IMR-90 (cell line): ENCODE data around the gene TEX2.

Source experiments
- BHLHE40 ChIP-seq: fragments of 150-350 bp; IDR thresholded peaks from 2 replicates; pipeline ENCODE4 v1.6.1; 2016; ENCODE audit warnings: mild to moderate bottlenecking, low read depth, low read length
- CEBPB ChIP-seq: IDR thresholded peaks from 2 replicates; pipeline ENCODE4 v1.6.1; 2012; ENCODE audit warnings: low read depth, low read length, improper control_type of control experiment
- CHD1 ChIP-seq: IDR thresholded peaks from 2 replicates; pipeline ENCODE4 v1.6.1; 2012; ENCODE audit warnings: low read depth, low read length, improper control_type of control experiment
- FOS ChIP-seq: fragments of 150-350 bp; IDR thresholded peaks from 2 replicates; pipeline ENCODE4 v1.6.1; 2016; ENCODE audit warnings: low read depth, low read length
- MAFK ChIP-seq: IDR thresholded peaks from 2 replicates; pipeline ENCODE4 v1.6.1; 2012; ENCODE audit warnings: low read depth, low read length, improper control_type of control experiment
- MXI1 ChIP-seq: IDR thresholded peaks from 2 replicates; pipeline ENCODE4 v1.6.1; 2012; ENCODE audit warnings: low read depth, mild to moderate bottlenecking, low read length, moderate library complexity, borderline replicate concordance
- NFE2L2 ChIP-seq: fragments of 150-350 bp; IDR thresholded peaks from 2 replicates; pipeline ENCODE4 v1.6.1; 2016; ENCODE audit warnings: low read depth, mild to moderate bottlenecking, low read length
- POLR2A ChIP-seq: IDR thresholded peaks from 2 replicates; pipeline ENCODE4 v1.6.1; 2012; ENCODE audit warnings: mild to moderate bottlenecking, low read depth, low read length
- RAD21 ChIP-seq: IDR thresholded peaks from 2 replicates; pipeline ENCODE4 v1.6.1; 2012; ENCODE audit warnings: low read length, improper control_type of control experiment
- RFX5 ChIP-seq: IDR thresholded peaks from 2 replicates; pipeline ENCODE4 v1.8.0; 2012; ENCODE audit warnings: low read depth, mild to moderate bottlenecking, low read length, moderate library complexity
- SMC3 ChIP-seq: fragments of 150-350 bp; IDR thresholded peaks from 2 replicates; pipeline ENCODE4 v1.6.1; 2016; ENCODE audit warnings: low read depth, mild to moderate bottlenecking, antibody characterized with exemption, low read length, moderate library complexity
- TF ChIP-seq, protein P1 (sequence below): conservative IDR thresholded peaks from 2 replicates; pipeline ENCODE4 v1.5.1; 2012; ENCODE audit warnings: mild to moderate bottlenecking, low read depth, low read length, improper control_type of control experiment
- TF ChIP-seq, protein P2 (sequence below): fragments of 150-350 bp; IDR thresholded peaks from 2 replicates; pipeline ENCODE4 v1.6.1; 2017; ENCODE audit warnings: mild to moderate bottlenecking, antibody characterized with exemption, low read length, low read depth
- TF ChIP-seq, protein P3 (sequence below): fragments of 150-350 bp; IDR thresholded peaks from 2 replicates; pipeline ENCODE4 v1.6.1; 2016; ENCODE audit warnings: low read depth, mild to moderate bottlenecking, low read length, moderate library complexity, borderline replicate concordance

DNA sequence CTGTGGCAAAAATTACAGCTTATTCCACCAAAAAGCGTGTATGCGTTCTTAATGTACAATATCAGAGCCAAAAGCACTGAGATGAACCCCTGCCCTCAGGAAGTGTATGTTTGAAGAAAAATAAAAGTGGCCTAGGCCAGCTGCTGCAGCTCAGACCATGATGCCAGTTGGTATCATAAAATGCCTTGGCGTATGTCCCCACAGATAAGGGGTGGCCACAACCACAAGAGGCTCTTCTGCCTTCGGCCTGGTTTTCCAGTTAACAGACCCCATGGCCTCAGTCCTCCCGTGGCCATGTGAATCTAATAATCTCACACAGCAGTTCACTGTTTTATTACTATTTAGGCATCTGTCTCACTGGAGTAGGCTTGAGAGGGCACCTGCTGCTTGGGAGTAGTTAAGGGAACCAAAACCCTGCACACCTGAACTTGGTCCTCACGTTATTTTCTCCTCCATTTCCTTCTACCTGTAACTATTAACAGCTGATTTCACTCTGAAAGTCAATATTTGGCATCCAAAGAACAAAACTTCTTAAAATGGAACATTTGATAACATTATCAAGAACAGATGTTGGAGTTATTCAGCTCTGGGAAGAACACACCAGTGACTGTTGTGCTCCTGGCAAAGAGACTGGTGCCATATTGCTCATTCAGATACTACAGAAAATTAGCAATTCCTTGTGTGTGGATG lies 98.3 kb downstream of the TEX2 start:
- TF ChIP-seq POLR2A: no peak
- TF ChIP-seq, protein P1, sequence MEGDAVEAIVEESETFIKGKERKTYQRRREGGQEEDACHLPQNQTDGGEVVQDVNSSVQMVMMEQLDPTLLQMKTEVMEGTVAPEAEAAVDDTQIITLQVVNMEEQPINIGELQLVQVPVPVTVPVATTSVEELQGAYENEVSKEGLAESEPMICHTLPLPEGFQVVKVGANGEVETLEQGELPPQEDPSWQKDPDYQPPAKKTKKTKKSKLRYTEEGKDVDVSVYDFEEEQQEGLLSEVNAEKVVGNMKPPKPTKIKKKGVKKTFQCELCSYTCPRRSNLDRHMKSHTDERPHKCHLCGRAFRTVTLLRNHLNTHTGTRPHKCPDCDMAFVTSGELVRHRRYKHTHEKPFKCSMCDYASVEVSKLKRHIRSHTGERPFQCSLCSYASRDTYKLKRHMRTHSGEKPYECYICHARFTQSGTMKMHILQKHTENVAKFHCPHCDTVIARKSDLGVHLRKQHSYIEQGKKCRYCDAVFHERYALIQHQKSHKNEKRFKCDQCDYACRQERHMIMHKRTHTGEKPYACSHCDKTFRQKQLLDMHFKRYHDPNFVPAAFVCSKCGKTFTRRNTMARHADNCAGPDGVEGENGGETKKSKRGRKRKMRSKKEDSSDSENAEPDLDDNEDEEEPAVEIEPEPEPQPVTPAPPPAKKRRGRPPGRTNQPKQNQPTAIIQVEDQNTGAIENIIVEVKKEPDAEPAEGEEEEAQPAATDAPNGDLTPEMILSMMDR: no peak
- TF ChIP-seq, protein P2, sequence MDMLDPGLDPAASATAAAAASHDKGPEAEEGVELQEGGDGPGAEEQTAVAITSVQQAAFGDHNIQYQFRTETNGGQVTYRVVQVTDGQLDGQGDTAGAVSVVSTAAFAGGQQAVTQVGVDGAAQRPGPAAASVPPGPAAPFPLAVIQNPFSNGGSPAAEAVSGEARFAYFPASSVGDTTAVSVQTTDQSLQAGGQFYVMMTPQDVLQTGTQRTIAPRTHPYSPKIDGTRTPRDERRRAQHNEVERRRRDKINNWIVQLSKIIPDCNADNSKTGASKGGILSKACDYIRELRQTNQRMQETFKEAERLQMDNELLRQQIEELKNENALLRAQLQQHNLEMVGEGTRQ: no peak
- TF ChIP-seq MXI1: no peak
- TF ChIP-seq MAFK: no peak
- no peak for TF ChIP-seq RFX5
- no peak for TF ChIP-seq BHLHE40
- TF ChIP-seq RAD21: no peak
- no peak for TF ChIP-seq SMC3
- TF ChIP-seq CHD1: no peak
- TF ChIP-seq NFE2L2: no peak
- TF ChIP-seq CEBPB: no peak
- TF ChIP-seq FOS: no peak
- TF ChIP-seq, protein P3, sequence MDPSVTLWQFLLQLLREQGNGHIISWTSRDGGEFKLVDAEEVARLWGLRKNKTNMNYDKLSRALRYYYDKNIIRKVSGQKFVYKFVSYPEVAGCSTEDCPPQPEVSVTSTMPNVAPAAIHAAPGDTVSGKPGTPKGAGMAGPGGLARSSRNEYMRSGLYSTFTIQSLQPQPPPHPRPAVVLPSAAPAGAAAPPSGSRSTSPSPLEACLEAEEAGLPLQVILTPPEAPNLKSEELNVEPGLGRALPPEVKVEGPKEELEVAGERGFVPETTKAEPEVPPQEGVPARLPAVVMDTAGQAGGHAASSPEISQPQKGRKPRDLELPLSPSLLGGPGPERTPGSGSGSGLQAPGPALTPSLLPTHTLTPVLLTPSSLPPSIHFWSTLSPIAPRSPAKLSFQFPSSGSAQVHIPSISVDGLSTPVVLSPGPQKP: no peak
